ENCODE measurements around the gene ZNF431. TPM values are rescaled to one million over a fixed set of nuclear protein-coding genes. Genes with fewer than 3 reads are reported as not detected.

Gene ZNF431
- total and polyA plus RNA-seq, 2 of the 8 experiments (the other 6 are each of a cell fraction or from before 2014, with no cell fraction given), result 6.7 to 43.2 TPM

GRCh38 chr19:21127001-21127400 lies 14.8 kb upstream of the ZNF431 start:
- no peak for DNase-seq (ENCODE audit: low read depth in 1 of 2, low spot score in 2 of 2)
- no peak for TF ChIP-seq SP1 (IDR thresholded peaks at IDR 0.05; ENCODE audit: low read depth, low read length)
- TF ChIP-seq, protein P1, sequence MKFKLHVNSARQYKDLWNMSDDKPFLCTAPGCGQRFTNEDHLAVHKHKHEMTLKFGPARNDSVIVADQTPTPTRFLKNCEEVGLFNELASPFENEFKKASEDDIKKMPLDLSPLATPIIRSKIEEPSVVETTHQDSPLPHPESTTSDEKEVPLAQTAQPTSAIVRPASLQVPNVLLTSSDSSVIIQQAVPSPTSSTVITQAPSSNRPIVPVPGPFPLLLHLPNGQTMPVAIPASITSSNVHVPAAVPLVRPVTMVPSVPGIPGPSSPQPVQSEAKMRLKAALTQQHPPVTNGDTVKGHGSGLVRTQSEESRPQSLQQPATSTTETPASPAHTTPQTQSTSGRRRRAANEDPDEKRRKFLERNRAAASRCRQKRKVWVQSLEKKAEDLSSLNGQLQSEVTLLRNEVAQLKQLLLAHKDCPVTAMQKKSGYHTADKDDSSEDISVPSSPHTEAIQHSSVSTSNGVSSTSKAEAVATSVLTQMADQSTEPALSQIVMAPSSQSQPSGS (IDR thresholded peaks at IDR 0.05; ENCODE audit: low read length), result no peak
- TF ChIP-seq KDM4A (IDR thresholded peaks at IDR 0.05; ENCODE audit: low read depth, low read length, severe bottlenecking), result no peak
- no peak for TF ChIP-seq POU5F1 (IDR thresholded peaks at IDR 0.05; ENCODE audit: low read depth, low read length)
- no peak for TF ChIP-seq POLR2A (IDR thresholded peaks at IDR 0.05; ENCODE audit: control extremely low read depth in 1 of 2, low read depth in 2 of 2, low read length in 2 of 2)
- no peak for TF ChIP-seq TAF7 (optimal IDR thresholded peaks at IDR 0.05; ENCODE audit: borderline replicate concordance, low read depth, low read length)
- TF ChIP-seq CTBP2 (IDR thresholded peaks at IDR 0.05; ENCODE audit: borderline replicate concordance, insufficient read depth, insufficient read length, low read length), result no peak
- TF ChIP-seq, protein P2, sequence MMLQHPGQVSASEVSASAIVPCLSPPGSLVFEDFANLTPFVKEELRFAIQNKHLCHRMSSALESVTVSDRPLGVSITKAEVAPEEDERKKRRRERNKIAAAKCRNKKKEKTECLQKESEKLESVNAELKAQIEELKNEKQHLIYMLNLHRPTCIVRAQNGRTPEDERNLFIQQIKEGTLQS (IDR thresholded peaks at IDR 0.05; ENCODE audit: insufficient read depth, low read depth, low read length), result no peak
- no peak for TF ChIP-seq RNF2 (IDR thresholded peaks at IDR 0.05; ENCODE audit: borderline replicate concordance, low read depth, low read length, missing control alignments, poor library complexity, severe bottlenecking)
- TF ChIP-seq PHF8 (conservative IDR thresholded peaks at IDR 0.05; ENCODE audit: low read depth, low read length), result no peak
- TF ChIP-seq TAF1 (IDR thresholded peaks at IDR 0.05; ENCODE audit: low read depth, low read length), result no peak
- TF ChIP-seq TCF12 (IDR thresholded peaks at IDR 0.05; ENCODE audit: low read depth, low read length), result no peak

More at GRCh38 chr19:21127001-21127400, 14.8 kb upstream of the ZNF431 start:
- H2AFZ ChIP-seq (ENCODE audit: low read length), result no peak overlapping the region
- no peak overlapping the region for H3K23ac ChIP-seq (ENCODE audit: insufficient read length)
- no peaks in the 10 kb centered on the region for H3K9me3 ChIP-seq (ENCODE audit: insufficient read depth in 2 of 2, low read depth in 1 of 2, low read length in 1 of 2)
- H3K36me3 ChIP-seq (ENCODE audit: control insufficient read depth in 2 of 4, insufficient read depth in 4 of 4, low read length in 3 of 4), result peaks cover 0 to 6% (median 0%) of the 10 kb centered on the region in 4 experiments; a peak in 1 of 8 replicates
- FAIRE-seq, result no peak
- no peak overlapping the region for H3K4ac ChIP-seq (replicated peaks; ENCODE audit: insufficient read length, low read depth, low read length)
- H4K8ac ChIP-seq (ENCODE audit: extremely low read depth, insufficient read depth, low read length), result no peak overlapping the region
- H3K23me2 ChIP-seq (ENCODE audit: low read depth, low read length), result no peaks in the 10 kb centered on the region
- H2AK5ac ChIP-seq (ENCODE audit: low read depth, low read length), result no peak overlapping the region
- no peak overlapping the region for H3K14ac ChIP-seq (ENCODE audit: insufficient read length)
- H2BK120ac ChIP-seq (replicated peaks; ENCODE audit: low read depth, low read length), result no peak overlapping the region
- ChIA-PET CTCF (ENCODE audit: partially characterized antibody) (no interaction called here), POLR2A (ENCODE audit: partially characterized antibody) (interaction anchor here (0.7 to 1.8 kb wide), 5 partner anchors 8 to 186 kb away, joined by 3 to 8 read pairs (median 3); partner anchors contain the start of gene ZNF431)
- no peak overlapping the region for H4K5ac ChIP-seq (ENCODE audit: insufficient read length, low read depth, low read length)
- H3K79me2 ChIP-seq (ENCODE audit: control insufficient read depth in 1 of 2, insufficient read depth in 2 of 2, low read length in 2 of 2), result no peaks in the 10 kb centered on the region
- no peak overlapping the region for H3K27ac ChIP-seq (ENCODE audit: low read depth, low read length)
- no peak overlapping the region for H3K4me2 ChIP-seq (ENCODE audit: insufficient read depth in 1 of 2, low read depth in 2 of 2, low read length in 2 of 2)
- H3K9ac ChIP-seq (replicated peaks in 1 of 4; ENCODE audit: extremely low read depth in 1 of 4, low read depth in 3 of 4, low read length in 3 of 4), result no peak overlapping the region
- no peaks in the 10 kb centered on the region for H3K27me3 ChIP-seq (replicated peaks in 1 of 4; ENCODE audit: control insufficient read depth in 3 of 4, extremely low read depth in 1 of 4, insufficient read depth in 3 of 4, low read length in 3 of 4)
- H3K18ac ChIP-seq (ENCODE audit: extremely low read depth, low read length), result no peak overlapping the region
- H4K20me1 ChIP-seq (replicated peaks in 1 of 2; ENCODE audit: control insufficient read depth in 1 of 2, insufficient read depth in 2 of 2, low read length in 2 of 2), result no peaks in the 10 kb centered on the region
- H3K4me3 ChIP-seq (ENCODE audit: extremely low read depth in 1 of 4, insufficient read depth in 2 of 4, low read depth in 3 of 4, low read length in 4 of 4), result no peak overlapping the region
- no peak overlapping the region for H4K91ac ChIP-seq (replicated peaks; ENCODE audit: insufficient read length, low read length)
- H2BK15ac ChIP-seq (ENCODE audit: low read length), result no peak overlapping the region
- no peaks in the 10 kb centered on the region; a peak in 1 of 7 replicates for H3K4me1 ChIP-seq (replicated peaks in 1 of 4; ENCODE audit: control insufficient read depth in 3 of 4, insufficient read depth in 4 of 4, low read length in 3 of 4)
- no peak overlapping the region for H2BK5ac ChIP-seq (ENCODE audit: low read depth, low read length)
- no peaks in the 10 kb centered on the region for H3K79me1 ChIP-seq (ENCODE audit: low read depth, low read length)
- H2BK20ac ChIP-seq (ENCODE audit: low read length), result no peak overlapping the region
- WGBS, 2 experiments (ENCODE audit: extremely low coverage in 1 of 2, insufficient coverage in 1 of 2, insufficient read length in 1 of 2, insufficient replicate concordance in 2 of 2, low coverage in 1 of 2, low lambda C conversion rate in 2 of 2, missing lambda C conversion rate in 1 of 2), result 65% methylated on average over 2 of the region's 2 CpGs; no CpG with 5 or more reads in 1 of the 2 experiments
- no peak overlapping the region for H3K56ac ChIP-seq (replicated peaks; ENCODE audit: insufficient read length, low read depth, low read length)
- H2BK12ac ChIP-seq (ENCODE audit: low read depth, low read length), result no peak overlapping the region
